ENCODE data around the gene INPP5B.
"Not testable (repeated sequence)": the region's sequence is repeated elsewhere in the genome, so short reads cannot be mapped to it uniquely, and the experiment has no call there.

The INPP5B gene

GRCh38 chr1:37944086-37944763, 2.6 kb downstream of the INPP5B start:
- TF ChIP-seq CTCF (IDR thresholded peaks at IDR 0.05; ENCODE audit: control extremely low read depth, extremely low read depth, low read depth, missing control alignments), result no peak
- POLR2A ChIA-PET, result interaction anchor here (0.6 kb wide), 2 partner anchors 13 to 1491 kb away, joined by 3 read pairs; no protein-coding TSS in a partner anchor
- DNase-seq (ENCODE audit: extremely low spot score), result no peak
- CTCF ChIA-PET, result interaction anchor here (1.0 kb wide), 1 partner anchor 21 kb away, joined by 3 read pairs; no protein-coding TSS in a partner anchor

DNA sequence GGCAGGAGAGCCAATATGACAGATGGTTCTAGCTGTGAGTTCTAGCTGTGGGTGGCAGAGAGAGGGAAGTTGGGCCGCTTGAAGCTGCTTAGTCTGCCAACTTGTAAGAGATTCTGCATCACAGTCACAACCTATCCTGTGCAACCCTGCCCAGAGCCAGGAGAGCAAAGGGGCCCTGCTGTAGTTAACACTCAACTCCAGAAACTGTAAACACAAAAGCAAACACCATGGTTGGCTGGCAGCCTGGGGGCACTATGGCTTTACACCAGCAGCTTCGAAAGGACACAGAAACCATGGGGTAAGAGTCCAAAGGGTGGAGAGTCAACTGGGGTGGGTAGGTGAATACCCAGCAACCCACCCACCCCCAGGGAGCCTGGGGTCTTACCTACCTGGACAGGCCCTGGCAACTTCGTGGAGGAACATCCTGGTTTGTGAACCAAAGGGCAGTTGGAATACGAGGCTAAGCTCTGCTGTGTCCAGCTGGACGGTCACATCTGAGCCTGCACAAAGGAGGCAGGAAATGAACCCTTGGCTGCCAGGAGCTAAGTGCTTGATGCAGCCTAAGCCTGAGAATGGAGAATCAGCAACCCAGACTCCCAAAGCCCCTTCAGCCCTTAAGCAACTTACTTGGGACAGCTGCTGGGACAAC, 6.4 kb downstream of the INPP5B start:
- ChIA-PET CTCF (interaction anchor here (1.1 to 3.5 kb wide), 6 partner anchors 8 to 81 kb away, joined by 3 to 17 read pairs (median 4); partner anchors contain the start of genes INPP5B and MTF1), POLR2A (interaction anchor here (1.2 kb wide), 1 partner anchor 9 kb away, joined by 4 read pairs; no protein-coding TSS in a partner anchor)
- no peak for TF ChIP-seq CTCF (IDR thresholded peaks at IDR 0.05; ENCODE audit: control extremely low read depth, extremely low read depth, low read depth, missing control alignments)
- no peak for DNase-seq (ENCODE audit: extremely low spot score)

GRCh38 chr1:37936760-37937159, 10.1 kb downstream of the INPP5B start:
- CTCF ChIA-PET, result interaction anchor here (1.0 to 1.6 kb wide), 6 partner anchors 15 to 135 kb away, joined by 3 to 9 read pairs (median 4); no protein-coding TSS in a partner anchor
- DNase-seq (ENCODE audit: extremely low spot score); POLR2A ChIA-PET: not testable (repeated sequence)

GRCh38 chr1:37932759-37933158, 14.1 kb downstream of the INPP5B start:
- DNase-seq (ENCODE audit: extremely low spot score), result no peak
- CTCF ChIA-PET, result interaction anchor here (1.0 kb wide), 1 partner anchor 16 kb away, joined by 3 read pairs; no protein-coding TSS in a partner anchor
- no peak for TF ChIP-seq CTCF (IDR thresholded peaks at IDR 0.05; ENCODE audit: control extremely low read depth, extremely low read depth, low read depth, missing control alignments)
- POLR2A ChIA-PET, result interaction anchor here (0.7 kb wide), 1 partner anchor 234 kb away, joined by 5 read pairs; no protein-coding TSS in a partner anchor

- CTCF ChIA-PET, result interaction anchor here (1.0 to 2.4 kb wide), 10 partner anchors 8 to 82 kb away, joined by 3 to 9 read pairs (median 6); partner anchors contain the start of genes INPP5B and MTF1
Measured at GRCh38 chr1:37931361-37932158, 15.3 kb downstream of the INPP5B start.

GRCh38 chr1:37931102-37931360, 15.8 kb downstream of the INPP5B start:
- POLR2A ChIA-PET, result interaction anchor here (1.2 to 1.3 kb wide), 3 partner anchors 9 to 456 kb away, joined by 3 to 4 read pairs (median 3); no protein-coding TSS in a partner anchor
- no peak for TF ChIP-seq CTCF (IDR thresholded peaks at IDR 0.05; ENCODE audit: control extremely low read depth, extremely low read depth, low read depth, missing control alignments)
- CTCF ChIA-PET, result interaction anchor here (1.0 to 2.4 kb wide), 10 partner anchors 8 to 82 kb away, joined by 3 to 9 read pairs (median 6); partner anchors contain the start of genes INPP5B and MTF1
- DNase-seq (ENCODE audit: extremely low spot score), result peak; percentile 8

More at GRCh38 chr1:37931361-37932158, 15.3 kb downstream of the INPP5B start:
- POLR2A ChIA-PET, result interaction anchor here (0.6 to 1.3 kb wide), 6 partner anchors 8 to 907 kb away, joined by 3 to 4 read pairs (median 3); partner anchors contain the start of genes MANEAL and MTF1
- peak; percentile 97 for DNase-seq (ENCODE audit: extremely low spot score)
- no peak for TF ChIP-seq CTCF (IDR thresholded peaks at IDR 0.05; ENCODE audit: control extremely low read depth, extremely low read depth, low read depth, missing control alignments)
